HG03520 (cell line): Measurements from ENCODE around the gene ZDHHC8.

Experiments used
- ATAC-seq: cut with Tn5 transposase; IDR thresholded peaks from one replicate; pipeline ENCODE4 v1.9.1; 2021; ENCODE audit warnings: mild to moderate bottlenecking, moderate library complexity; ENCODE audit not compliant: unreplicated experiment

ZDHHC8 gene

DNA sequence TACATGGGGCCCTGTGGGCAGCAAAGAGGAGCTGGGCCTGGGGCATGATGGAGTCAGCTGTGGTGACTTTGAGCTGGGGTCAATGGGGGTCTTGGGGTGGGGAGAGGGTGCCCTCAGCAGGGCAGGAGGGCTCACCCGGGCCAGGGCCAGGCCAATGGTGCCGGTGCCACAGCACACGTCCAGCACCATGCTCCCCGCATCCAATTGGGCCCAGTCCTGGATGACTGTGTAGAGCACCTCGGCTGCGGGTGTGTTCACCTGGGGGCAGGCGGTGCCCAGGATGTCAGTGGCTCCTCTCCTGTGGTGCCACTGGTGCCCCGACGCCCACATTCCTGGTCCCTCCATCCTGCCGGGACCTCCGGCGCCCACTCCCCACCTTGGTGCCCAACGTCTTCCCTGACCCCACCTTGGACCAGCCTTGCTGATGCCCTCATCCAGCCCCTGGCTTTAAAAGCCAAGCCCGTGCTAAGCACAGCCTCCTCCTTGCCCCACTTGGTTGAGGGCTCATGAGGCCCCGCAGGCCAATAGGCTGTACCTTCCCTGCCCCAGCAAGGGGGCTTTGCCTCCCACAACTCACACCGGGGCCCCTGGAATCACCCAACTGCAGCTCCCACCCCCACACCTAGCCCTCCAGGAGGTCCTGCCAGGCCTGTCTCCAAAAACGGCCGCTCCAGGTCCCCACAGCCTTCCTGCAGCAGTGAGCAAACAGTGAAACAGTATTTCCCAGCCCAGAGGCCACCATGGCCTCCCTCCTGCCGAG is 17.9 kb upstream of the ZDHHC8 start:
- no peak for ATAC-seq

DNA sequence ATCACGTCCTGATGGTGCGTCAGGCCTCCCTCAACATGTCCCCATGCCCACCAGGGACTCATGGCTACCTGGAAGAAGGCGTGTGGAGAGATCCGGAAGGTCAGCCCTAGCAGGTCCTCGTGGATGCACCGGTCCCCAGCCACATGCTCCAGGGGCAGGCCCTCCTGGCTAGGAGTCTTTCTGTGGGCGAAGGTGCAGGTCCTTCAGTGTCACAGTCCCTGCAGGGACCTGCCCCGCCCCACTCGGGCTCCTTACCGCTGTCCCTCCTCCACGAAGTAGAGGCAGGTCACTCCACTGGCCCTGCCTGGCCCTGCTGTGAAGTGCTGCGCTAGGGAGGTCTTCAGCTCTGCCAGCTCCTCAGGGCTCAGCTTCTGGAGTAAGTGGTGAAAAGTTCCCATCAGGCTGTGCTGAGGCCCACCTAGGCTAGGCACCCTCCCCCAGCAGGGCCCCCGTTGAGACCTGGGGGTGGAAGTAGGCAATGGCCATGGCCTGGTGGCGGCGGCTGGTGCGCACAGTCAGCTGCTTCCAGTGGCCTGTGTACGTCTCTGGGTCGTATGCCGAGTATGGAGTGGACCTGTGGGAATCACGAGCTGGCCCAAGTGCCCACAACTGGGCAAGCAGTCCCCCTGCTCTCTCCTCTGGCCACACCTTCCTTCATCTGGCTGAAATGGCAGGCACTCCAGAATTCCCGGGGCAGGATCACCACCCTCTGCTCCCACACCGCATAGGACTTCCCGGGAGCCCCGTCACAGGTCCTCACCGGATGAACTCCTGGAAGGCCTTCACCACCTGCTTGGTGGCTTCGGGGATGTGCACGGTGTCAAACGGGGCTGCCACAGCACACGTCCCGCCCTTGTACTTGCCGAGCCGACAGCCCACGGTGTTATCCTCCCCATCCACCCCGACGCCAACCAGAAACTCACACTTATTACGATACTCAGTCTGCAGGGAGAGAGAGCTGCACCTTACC is 16.8 kb upstream of the ZDHHC8 start:
- no peak for ATAC-seq

GRCh38 chr22:20115691-20116375 is 15.8 kb upstream of the ZDHHC8 start, which contains the start of gene RANBP1:
Gene RANBP1, plus strand, starts transcription at chr22:20116104. Its CDS starts 81 bp downstream, at chr22:20116185.
- no peak for ATAC-seq

DNA sequence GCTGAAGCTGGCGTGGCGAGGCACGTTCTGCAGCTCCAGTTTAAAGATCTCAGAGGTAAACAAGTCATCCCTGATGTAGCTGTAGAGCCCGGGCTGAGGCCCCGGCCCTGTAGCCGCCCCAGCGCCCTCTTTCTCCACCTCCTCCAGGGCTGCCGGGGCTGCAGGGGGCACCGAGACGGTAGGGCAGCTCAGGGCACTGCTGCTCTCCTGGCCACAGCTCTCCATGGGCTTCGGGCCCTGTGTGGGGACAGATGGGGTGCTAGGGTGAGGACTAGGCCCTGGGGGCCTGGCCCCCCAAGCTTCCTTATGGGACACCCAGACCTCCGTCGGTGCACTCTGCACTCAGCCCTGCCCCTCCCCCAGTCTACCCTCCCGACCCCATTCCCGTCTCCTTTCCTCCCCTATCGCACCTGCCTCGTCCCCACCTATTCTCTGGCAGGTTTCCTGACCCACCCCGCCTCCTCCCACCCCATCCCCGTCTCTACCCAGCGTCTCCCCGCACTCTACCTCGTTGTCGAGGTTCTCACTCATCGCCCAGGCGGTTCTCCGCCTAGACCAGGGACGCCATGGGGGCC is 15.1 kb upstream of the ZDHHC8 start:
- ATAC-seq = no peak

GRCh38 chr22:20116951-20117632 is 14.5 kb upstream of the ZDHHC8 start, which contains the start of gene TRMT2A:
Gene TRMT2A, minus strand, starts transcription at chr22:20117226. Its CDS starts 320 bp downstream, at chr22:20116906.
- ATAC-seq = peak; percentile 63

GRCh38 chr22:20117633-20118299 is 13.8 kb upstream of the ZDHHC8 start:
- ATAC-seq = no peak

DNA sequence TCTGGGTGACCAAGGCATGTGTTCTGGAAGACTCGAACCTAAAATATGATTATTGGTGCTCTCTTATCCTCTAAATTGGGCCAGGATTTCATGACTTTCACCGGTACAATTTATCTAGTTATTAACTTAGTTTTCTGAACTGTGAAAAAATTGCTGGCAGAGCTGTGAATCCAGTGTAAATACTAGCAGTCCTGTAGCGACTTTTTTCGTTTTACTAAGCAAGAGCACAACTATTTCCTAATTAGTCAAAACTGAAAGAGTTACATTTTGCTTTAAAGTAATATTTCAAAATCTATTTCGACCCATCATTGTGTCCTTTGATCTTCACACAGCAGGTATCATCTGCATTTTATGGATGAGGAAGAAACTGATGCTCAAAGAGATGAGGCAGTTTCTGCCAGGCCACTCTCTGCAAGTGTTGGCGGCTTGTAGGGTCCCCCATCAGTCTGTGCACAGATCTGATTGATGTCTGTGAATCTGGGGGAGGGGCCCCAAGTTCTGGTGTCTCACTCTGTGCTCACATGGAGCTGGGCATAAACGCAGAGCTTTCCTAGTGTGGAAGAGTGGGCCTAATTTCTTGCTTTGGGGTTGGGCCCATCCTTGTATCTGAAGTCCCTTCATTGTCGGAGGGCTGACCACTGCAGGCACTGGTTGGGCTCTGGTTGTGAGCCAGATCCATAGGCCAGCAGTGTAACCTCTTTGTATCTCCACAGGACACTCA is 13.1 kb upstream of the ZDHHC8 start:
- ATAC-seq = no peak

DNA sequence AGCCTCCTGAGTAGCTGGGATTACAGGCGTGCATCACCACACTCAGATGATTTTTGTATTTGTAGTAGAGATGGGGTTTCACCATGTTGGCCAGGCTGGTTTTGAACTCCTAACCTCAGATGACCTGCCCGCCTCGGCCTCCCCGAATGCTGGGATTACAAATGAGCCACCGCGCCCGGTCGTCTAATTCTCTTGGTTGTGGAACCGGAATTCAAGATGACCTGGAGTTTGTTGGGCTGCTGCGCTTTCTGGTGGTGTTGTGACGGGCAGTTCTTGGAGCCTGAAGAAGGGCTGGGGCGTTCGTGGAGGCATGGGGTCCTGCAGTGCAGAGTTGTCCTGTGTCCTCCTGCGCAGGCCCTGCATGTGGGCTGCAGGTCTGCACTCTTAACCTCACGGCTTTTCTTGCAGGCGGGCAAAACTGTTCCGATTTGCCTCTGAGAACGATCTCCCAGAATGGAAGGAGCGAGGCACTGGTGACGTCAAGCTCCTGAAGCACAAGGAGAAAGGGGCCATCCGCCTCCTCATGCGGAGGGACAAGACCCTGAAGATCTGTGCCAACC is 9.7 kb upstream of the ZDHHC8 start:
- no peak for ATAC-seq

- ATAC-seq = no peak
These were observed 8.1 kb upstream of the ZDHHC8 start for GRCh38 chr22:20123366-20124082.

- ATAC-seq = no peak
These were observed 7.4 kb upstream of the ZDHHC8 start for GRCh38 chr22:20124083-20124787.

GRCh38 chr22:20125201-20126174 is 6.1 kb upstream of the ZDHHC8 start:
- no peak for ATAC-seq

GRCh38 chr22:20126284-20127029 is 5.1 kb upstream of the ZDHHC8 start:
- no peak for ATAC-seq

DNA sequence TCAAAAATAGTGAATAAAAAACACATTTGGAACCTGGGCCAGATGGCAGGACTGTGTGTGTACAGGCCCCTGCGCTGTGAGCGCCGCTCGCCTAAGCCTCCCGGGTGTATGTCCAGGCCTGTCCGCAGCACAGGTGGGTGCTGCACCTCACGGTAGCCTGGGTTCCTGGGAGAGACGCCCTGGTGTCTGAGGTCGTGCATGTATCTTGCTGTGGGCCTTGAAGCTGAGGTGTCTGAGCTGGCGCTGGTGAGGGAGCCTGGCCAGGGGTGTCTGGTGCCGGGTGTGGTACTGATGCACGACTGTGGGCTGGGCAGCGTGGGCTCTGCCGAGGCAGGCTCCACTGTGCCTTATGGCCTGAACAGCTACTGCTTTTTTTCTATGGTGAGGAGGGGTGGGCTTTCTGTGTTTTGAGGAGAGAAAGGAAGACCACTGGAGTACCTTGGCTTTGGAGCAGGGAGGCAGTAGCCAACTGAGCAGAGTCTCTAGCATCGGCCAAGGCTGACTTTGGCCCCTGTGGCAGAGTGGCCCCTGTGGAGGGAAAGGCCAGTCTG is 4.2 kb upstream of the ZDHHC8 start:
- ATAC-seq = no peak

- no peak for ATAC-seq
These were observed 3.6 kb upstream of the ZDHHC8 start for GRCh38 chr22:20127869-20128618.

DNA sequence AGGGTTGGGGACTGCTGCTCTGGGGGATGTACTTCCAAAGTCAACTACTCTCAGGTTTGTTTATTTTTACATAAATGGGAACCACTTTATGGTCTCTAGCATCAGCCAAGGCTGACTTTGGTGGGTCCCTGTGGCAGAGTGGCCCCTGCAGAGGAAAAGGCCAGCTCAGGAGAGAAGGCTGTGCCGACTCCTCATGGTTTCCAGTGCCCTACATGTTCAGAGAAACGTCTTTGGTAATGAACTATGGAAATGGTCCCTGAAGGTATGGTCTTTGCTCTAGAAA is 3.0 kb upstream of the ZDHHC8 start:
- no peak for ATAC-seq
